HG02642 (cell line): ENCODE data around the gene BCO1.

ENCODE experiments used
- ATAC-seq: cut with Tn5 transposase; IDR thresholded peaks from one replicate; pipeline ENCODE4 v1.9.1; 2021; ENCODE audit warnings: mild to moderate bottlenecking; ENCODE audit not compliant: unreplicated experiment, poor library complexity

Gene BCO1

GRCh38 chr16:81314603-81315270 lies 76.2 kb downstream of the BCO1 start, which contains the start of gene GAN:
Gene GAN, plus strand, starts transcription at chr16:81314962. Its CDS starts 152 bp downstream, at chr16:81315114.
- ATAC-seq = peak; percentile 95

- ATAC-seq = peak; percentile 35
Measured at GRCh38 chr16:81315271-81316175, 77.0 kb downstream of the BCO1 start.

GRCh38 chr16:81316176-81316496 lies 77.6 kb downstream of the BCO1 start:
- no peak for ATAC-seq

GRCh38 chr16:81318711-81319110 lies 80.2 kb downstream of the BCO1 start:
- ATAC-seq = no peak

- no peak for ATAC-seq
Measured at GRCh38 chr16:81319221-81319912, 80.9 kb downstream of the BCO1 start.

GRCh38 chr16:81321039-81321438 lies 82.5 kb downstream of the BCO1 start:
- ATAC-seq = no peak

GRCh38 chr16:81321536-81321935 lies 83.0 kb downstream of the BCO1 start:
- no peak for ATAC-seq

- ATAC-seq = no peak
Measured at GRCh38 chr16:81324808-81325207, 86.3 kb downstream of the BCO1 start.

- ATAC-seq = no peak
Measured at GRCh38 chr16:81327011-81327410, 88.5 kb downstream of the BCO1 start.

- no peak for ATAC-seq
Measured at GRCh38 chr16:81327447-81328196, 89.1 kb downstream of the BCO1 start.

- no peak for ATAC-seq
Measured at GRCh38 chr16:81329947-81330346, 91.5 kb downstream of the BCO1 start.

GRCh38 chr16:81333356-81333755 lies 94.9 kb downstream of the BCO1 start:
- ATAC-seq = no peak

- ATAC-seq = no peak
Measured at GRCh38 chr16:81335669-81336068, 97.2 kb downstream of the BCO1 start.

GRCh38 chr16:81337097-81337496 lies 98.6 kb downstream of the BCO1 start:
- ATAC-seq = no peak
